Gastrocnemius medialis (tissue), 4 donors: ENCODE data around the gene CLMP. TPM values are rescaled to one million over a fixed set of nuclear protein-coding genes. Genes with fewer than 3 reads are reported as not detected.

ENCODE experiments used
- ATAC-seq, 2 donors: fragments of 150-250 bp; one replicate each; pipeline ENCODE4 v1.9.1; 2016
- DNase-seq, 2 donors: peaks; one replicate each; pipeline ENCODE4 v3.0.0-alpha.2; 2019
- H3K27ac ChIP-seq, 4 donors: fragments of 200-600 bp; sonication (generic); 1 replicate in 1 of 4; 2 replicates in 3 of 4; pipeline ENCODE4 v1.5.1; 2016 to 2018; ENCODE audit warnings: mild to moderate bottlenecking in 2 of 4, moderate library complexity in 1 of 4
- H3K27me3 ChIP-seq, 3 donors: fragments of 200-600 bp; sonication (generic) in 2 of 3; 1 replicate in 1 of 3; 2 replicates in 2 of 3; pipeline versions ENCODE4 v1.5.1 to v1.6.0; 2016 to 2019; ENCODE audit warnings: mild to moderate bottlenecking in 1 of 3, moderate library complexity in 1 of 3
- H3K36me3 ChIP-seq, 2 donors: fragments of 200-600 bp; sonication (generic) in 1 of 2; one replicate each; pipeline ENCODE4 v1.5.1; 2017 to 2018
- H3K4me1 ChIP-seq, 2 donors: fragments of 200-600 bp; sonication (generic) in 1 of 2; one replicate each; pipeline ENCODE4 v1.5.1; 2016 to 2017; ENCODE audit warnings: mild to moderate bottlenecking in 2 of 2
- H3K4me3 ChIP-seq, 4 donors: fragments of 200-600 bp; sonication (generic) in 3 of 4; 1 replicate in 1 of 4; 2 replicates in 3 of 4; pipeline ENCODE4 v1.5.1; 2016 to 2019; ENCODE audit warnings: mild to moderate bottlenecking in 2 of 4
- H3K9me3 ChIP-seq, 3 donors: fragments of 200-600 bp; sonication (generic) in 2 of 3; 1 replicate in 1 of 3; 2 replicates in 2 of 3; pipeline ENCODE4 v1.5.1; 2016 to 2019
- CTCF ChIP-seq, 5 experiments: fragments of 450-650 bp in 3 of 5; fragments of 200-600 bp in 2 of 5; sonication (generic) in 2 of 5; IDR thresholded peaks in 4 of 5; conservative IDR thresholded peaks in 1 of 5; 1 replicate in 4 of 5; 2 replicates in 1 of 5; pipeline ENCODE4 v1.5.1; 2016 to 2019; ENCODE audit warnings: antibody characterized with exemption in 5 of 5, mild to moderate bottlenecking in 3 of 5, moderate library complexity in 3 of 5
- POLR2A ChIP-seq, 2 donors: fragments of 450-650 bp; IDR thresholded peaks; one replicate each; pipeline ENCODE4 v1.6.1; 2017; ENCODE audit warnings: antibody characterized with exemption in 2 of 2, mild to moderate bottlenecking in 2 of 2, moderate library complexity in 2 of 2
- in situ Hi-C, 4 donors: fragments of 200-750 bp; cut with MboI; loops; one replicate each; pipeline versions ENCODE4 v1.15.0 to v1.8.0; 2017; ENCODE audit warnings: low sequenced_read_pairs in 4 of 4
- intact Hi-C: fragments of 100-400 bp; cut with DNase I; formaldehyde crosslinking; loops from one replicate; pipeline ENCODE4 v1.15.1; 2023; ENCODE audit warnings: low total_unique reads
- total RNA-seq, 4 donors: library from RNA; depleted of rRNA; stranded (reverse); fragments of >200 nt; gene quantifications; one replicate each; pipeline versions ENCODE4 v1.1.0 to v1.2.3, GENCODE V29; 2016

The CLMP gene
- total RNA-seq, 4 donors from 2014 or later = 2.3 to 12.5 (median 4.4) TPM

GRCh38 chr11:123143921-123144320 is 51.1 kb downstream of the CLMP start:
- Histone ChIP-seq H3K9me3 (no peaks in the 10 kb centered on the region), H3K36me3 (no peaks in the 10 kb centered on the region), H3K27ac (no peak overlapping the region), H3K27me3 (no peaks in the 10 kb centered on the region), H3K4me1 (peaks cover 0 to 4% of the 10 kb centered on the region in 2 donors), H3K4me3 (no peak overlapping the region)
- in situ Hi-C loops = no loop called here
- intact Hi-C loops = no loop called here
- DNase-seq = no peak
- no peak for ATAC-seq
- TF ChIP-seq CTCF (IDR thresholded peaks at IDR 0.05 in 4 of 5, conservative IDR thresholded peaks at IDR 0.05 in 1 of 5) (no peak), POLR2A (IDR thresholded peaks at IDR 0.05) (no peak)

- no peak for DNase-seq
- peaks cover 0 to 4% of the 10 kb centered on the region in 2 donors for H3K4me1 ChIP-seq
- H3K4me3 ChIP-seq = no peak overlapping the region
- ATAC-seq = no peak
- no peak for TF ChIP-seq CTCF (IDR thresholded peaks at IDR 0.05 in 4 of 5, conservative IDR thresholded peaks at IDR 0.05 in 1 of 5)
- no peak for TF ChIP-seq POLR2A (IDR thresholded peaks at IDR 0.05)
- no peaks in the 10 kb centered on the region for H3K9me3 ChIP-seq
- no peak overlapping the region for H3K27ac ChIP-seq
- intact Hi-C loops (no loop called here), in situ Hi-C loops (no loop called here)
- no peaks in the 10 kb centered on the region for H3K27me3 ChIP-seq
- no peaks in the 10 kb centered on the region for H3K36me3 ChIP-seq
Observed at GRCh38 chr11:123143476-123143875, 51.6 kb downstream of the CLMP start.

DNA sequence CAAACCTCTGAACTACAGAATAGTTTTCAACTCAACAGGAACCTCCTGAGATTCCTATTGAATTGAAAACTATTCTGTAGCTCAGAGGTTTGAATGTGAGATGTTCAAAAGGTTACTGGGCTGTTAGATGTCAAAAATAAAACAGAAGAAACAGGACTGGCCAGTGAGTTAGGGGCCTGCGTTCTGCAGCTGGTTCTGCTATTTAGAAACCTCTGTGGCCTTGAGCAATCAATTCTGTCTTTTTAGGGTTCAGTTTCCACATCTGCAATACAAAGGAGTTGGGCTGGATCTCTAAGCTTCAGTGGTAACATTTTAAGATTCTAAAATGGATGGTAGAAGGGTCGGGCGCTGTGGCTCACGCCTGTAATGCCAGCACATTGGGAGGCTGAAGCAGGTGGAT is 55.8 kb downstream of the CLMP start:
- TF ChIP-seq POLR2A (IDR thresholded peaks at IDR 0.05) (no peak), CTCF (IDR thresholded peaks at IDR 0.05 in 4 of 5, conservative IDR thresholded peaks at IDR 0.05 in 1 of 5) (no peak)
- H3K4me3 ChIP-seq = no peak overlapping the region
- no peak overlapping the region for H3K27ac ChIP-seq
- ATAC-seq = no peak
- H3K27me3 ChIP-seq = peaks cover 0 to 13% (median 0%) of the 10 kb centered on the region in 3 donors
- in situ Hi-C loops = no loop called here
- DNase-seq = no peak
- H3K9me3 ChIP-seq = no peaks in the 10 kb centered on the region
- intact Hi-C loops = loop anchor here (10.0 kb wide), 1 partner anchor 56 kb away; the partner anchor contains the start of gene CLMP
- peaks cover 0 to 3% of the 10 kb centered on the region in 2 donors for H3K4me1 ChIP-seq
- H3K36me3 ChIP-seq = no peaks in the 10 kb centered on the region

GRCh38 chr11:123137431-123138224 is 57.4 kb downstream of the CLMP start:
- in situ Hi-C loops = no loop called here

More at GRCh38 chr11:123137431-123138224, 57.4 kb downstream of the CLMP start:
- Histone ChIP-seq H3K36me3 (no peaks in the 10 kb centered on the region), H3K27ac (peak overlapping the region; percentile 18 to 67 (median 44)), H3K4me3 (peak overlapping the region in 3 of 4 donors; percentile 13 to 24 (median 22)), H3K9me3 (no peaks in the 10 kb centered on the region), H3K4me1 (peaks cover 0 to 3% of the 10 kb centered on the region in 2 donors), H3K27me3 (peaks cover 0 to 13% (median 0%) of the 10 kb centered on the region in 3 donors)
- DNase-seq (peak; percentile 38 to 65), ATAC-seq (peak; percentile 60 to 62)
- TF ChIP-seq CTCF (IDR thresholded peaks at IDR 0.05 in 4 of 5, conservative IDR thresholded peaks at IDR 0.05 in 1 of 5) = no peak
- no peak for TF ChIP-seq POLR2A (IDR thresholded peaks at IDR 0.05)
- intact Hi-C loops = loop anchor here (10.0 kb wide), 1 partner anchor 57 kb away; the partner anchor contains the start of gene CLMP
